GM21526 (cell line): ENCODE data around the gene RSPH3.

Source experiments
- ATAC-seq: cut with Tn5 transposase; IDR thresholded peaks from one replicate; pipeline ENCODE4 v1.9.1; 2021; ENCODE audit warnings: moderate library complexity; ENCODE audit not compliant: unreplicated experiment, low FRiP score

The RSPH3 gene

DNA sequence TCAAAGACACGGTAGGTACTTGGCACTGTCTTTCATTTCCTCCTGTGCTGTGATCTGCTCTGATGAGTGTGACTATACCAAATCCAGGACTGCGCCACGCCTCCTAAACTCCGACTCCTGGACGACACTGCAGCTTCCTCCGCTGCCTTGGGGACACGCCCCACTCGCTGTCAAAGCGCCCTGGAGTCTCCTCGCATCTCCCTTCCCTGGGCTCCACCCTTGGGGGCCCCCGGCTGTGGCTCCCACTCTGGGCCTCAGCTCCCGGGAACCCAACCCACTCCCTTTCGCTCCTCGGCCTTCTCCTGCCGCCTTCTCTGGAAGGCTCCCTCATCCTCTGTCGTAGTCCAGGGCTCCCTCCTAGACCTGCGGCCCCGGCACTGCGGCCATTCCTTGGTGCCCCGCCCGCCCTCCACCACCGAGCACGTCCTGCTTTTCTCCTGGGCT is 61.2 kb downstream of the RSPH3 start:
- ATAC-seq, result no peak

DNA sequence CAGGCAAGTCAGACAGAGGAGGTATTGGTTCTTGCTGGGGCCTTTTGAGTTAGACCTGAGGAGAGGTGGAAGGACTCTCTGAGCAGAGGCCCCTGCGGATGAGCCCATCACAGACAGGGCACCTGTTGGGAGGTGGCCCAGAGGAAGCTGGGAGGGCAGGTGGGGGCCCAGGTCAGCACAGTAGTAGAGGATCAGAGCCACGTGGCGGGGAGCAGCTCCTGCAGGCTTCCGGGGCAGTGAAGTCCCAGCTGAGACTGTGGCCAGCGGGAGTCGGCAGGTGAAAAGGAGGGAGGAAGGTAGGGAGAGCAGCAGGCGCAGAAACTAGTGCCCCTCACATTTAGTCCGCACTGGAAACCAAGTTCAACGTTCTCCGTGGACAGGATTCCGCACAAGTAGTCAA is 61.8 kb downstream of the RSPH3 start:
- no peak for ATAC-seq

DNA sequence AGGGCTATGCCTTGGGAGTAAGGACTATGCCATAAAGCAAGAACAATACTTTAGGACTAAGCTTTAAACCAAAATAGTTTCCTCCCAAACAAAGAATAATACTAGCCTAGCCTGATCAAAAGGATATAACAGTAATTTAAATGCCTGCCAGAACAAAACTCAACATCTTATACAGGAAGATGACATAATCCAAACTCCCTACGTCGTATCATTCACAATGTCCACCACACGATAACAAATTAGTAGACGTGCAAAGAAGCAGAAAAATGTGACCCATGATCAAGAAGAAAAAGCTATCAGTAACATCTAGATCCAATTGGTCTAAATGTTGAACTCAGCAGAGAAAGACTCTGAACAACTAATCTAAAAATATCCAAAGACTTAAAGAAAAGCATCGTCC is 65.8 kb downstream of the RSPH3 start:
- ATAC-seq, result no peak

DNA sequence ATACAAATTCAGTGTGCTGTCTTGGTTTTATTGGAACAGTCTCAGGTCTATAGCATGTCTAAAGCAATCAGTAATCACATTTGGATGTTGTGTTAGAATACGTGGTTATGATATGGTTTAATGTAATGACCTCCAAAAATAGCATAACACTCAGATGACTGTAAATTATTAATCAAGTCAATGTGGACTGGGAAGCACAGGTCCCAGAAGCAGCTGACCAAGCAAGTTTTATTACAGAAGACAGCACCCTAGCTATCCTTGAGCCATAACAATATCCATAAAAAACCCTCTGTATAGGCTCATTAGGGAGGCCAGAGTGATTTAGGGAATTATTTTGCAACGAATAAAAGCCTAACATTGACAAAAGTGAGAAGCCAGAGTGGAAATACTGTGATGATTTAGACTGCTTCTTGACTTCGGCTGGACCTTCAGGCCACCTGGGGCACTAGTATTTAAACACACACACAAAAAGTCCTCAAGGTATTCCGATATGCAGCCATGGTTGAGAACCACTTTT is 66.9 kb downstream of the RSPH3 start:
- ATAC-seq, result no peak

DNA sequence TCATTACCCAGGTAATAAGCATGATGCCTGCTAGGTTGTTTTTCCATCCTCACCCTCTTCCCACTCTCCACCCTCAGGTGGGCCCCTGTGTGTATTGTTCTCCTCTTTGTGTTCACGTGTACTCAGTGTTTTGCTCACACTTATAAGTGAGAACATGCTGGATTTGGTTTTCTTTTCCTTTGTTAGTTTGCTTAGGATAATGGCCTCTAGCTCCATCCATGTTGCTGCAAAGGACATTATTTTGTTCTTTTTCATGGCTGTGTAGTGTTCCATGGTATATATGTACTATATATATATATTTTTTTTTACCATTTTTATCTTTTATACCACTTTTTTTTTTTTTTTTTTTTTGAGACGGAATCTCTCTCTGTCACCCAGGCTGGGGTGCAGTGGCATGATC is 71.9 kb downstream of the RSPH3 start:
- ATAC-seq, result no peak

DNA sequence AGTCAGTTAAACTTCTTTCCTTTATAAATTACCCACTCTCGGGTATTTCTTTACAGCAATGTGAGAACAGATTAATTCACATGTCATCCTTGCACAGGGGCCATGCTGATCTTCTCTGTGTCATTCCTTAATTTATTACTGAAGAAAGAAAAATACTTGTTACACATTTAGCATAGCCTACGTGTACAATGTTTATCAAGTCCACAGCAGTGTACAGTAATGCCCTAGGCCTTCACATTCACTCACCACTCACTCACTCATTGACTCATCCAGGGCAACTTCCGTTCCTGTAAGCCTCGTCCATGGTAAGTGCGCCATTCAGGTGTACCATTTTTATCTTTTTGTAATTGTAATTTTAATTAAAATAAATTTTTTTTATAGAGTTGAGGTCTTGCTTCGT is 73.6 kb downstream of the RSPH3 start:
- ATAC-seq, result no peak

DNA sequence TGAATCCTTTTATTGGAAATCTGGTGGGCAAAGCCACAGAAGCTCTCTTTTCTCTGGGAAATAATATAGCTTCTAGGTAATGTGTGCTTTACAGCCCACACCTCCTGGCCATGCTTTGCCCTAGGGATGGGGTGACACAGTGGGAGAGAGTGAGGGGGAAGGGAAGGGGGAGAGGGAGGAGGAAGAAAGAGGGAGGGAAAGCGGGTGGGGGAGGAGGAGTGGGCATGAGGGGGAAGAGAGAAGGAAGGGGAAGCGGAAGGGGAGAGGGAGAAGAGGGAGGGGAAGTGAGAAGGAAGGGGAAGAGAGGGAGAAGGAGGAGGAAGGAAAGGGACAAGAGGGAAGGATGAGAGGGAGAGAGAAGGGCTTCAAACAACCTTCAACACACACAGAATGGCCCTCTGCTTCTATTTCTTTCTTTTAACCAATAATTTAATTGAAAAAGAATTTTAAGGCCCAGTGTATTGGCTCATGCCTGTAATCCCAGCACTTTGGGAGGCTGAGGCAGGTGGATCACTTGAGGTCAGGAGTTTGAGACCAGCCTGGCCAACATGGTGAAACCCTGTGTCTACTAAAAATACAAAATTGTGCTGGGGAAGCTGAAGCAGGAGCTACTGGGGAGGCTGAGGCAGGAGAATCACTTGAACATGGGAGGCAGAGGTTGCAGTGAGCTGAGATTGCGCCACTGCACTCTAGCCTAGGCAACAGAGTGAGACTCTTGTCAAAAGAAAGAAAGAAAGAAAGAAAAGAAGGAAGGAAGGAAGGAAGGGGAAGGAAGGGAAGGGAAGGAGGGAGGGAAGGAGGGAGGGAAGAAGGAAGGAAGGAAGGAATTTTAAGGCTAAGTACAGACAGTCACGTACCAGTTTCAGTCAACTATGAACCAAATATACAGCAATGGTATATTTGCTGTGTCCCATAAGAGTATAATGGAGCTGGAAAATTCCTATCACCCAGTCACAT is 75.2 kb downstream of the RSPH3 start:
- no peak for ATAC-seq

DNA sequence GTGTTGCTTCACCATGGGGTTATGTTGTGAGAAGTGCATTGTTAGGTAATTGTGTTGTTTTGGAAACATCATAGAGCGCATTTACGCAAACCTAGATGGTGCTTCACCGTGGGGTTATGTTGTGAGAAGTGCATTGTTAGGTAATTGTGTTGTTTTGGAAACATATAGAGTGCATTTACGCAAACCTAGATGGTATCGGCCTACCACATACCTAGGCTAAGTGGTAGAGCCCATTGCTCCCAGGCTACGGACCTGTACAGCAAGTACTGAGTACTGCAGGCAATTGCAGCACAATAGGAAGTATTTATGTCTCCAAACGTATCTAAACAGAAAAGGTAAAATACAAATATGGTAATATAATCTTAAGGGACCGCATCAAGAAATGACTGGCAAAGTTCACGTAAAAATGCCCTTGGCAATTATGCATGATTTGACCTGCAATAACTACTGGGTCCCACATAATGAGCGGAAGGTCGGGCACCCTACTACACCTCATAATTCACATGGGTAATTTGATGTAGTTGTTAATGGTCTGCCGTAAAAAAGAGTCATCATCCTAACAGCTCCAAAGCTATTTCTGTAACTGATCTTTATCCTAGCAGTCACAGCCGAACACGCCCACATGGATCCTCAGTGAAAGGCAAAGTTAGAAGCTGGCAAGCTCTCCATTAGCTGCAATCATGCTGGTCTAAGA is 76.0 kb downstream of the RSPH3 start:
- no peak for ATAC-seq
